T-helper 1 cell treated with Interleukin-12 subunit alpha and Interleukin-12 subunit beta and Interleukin-4 antibody, amounts not matched to agents 30 ng/mL and 1 ng/mL, for 36 hours (primary cell): ENCODE results near the gene EOGT. TPM values are rescaled to one million over a fixed set of nuclear protein-coding genes. Genes with fewer than 3 reads are reported as not detected.

ENCODE experiments used
- intact Hi-C: fragments of 100-400 bp; cut with micrococcal nuclease; formaldehyde crosslinking; loops from one replicate; pipeline ENCODE4 v1.15.1; 2024
- total RNA-seq: library from RNA; stranded (reverse); gene quantifications from 2 replicates; pipeline ENCODE4 v1.2.3, GENCODE V29; 2022

Gene EOGT
- total RNA-seq: 9.3 and 13.3 TPM in 2 replicates

DNA sequence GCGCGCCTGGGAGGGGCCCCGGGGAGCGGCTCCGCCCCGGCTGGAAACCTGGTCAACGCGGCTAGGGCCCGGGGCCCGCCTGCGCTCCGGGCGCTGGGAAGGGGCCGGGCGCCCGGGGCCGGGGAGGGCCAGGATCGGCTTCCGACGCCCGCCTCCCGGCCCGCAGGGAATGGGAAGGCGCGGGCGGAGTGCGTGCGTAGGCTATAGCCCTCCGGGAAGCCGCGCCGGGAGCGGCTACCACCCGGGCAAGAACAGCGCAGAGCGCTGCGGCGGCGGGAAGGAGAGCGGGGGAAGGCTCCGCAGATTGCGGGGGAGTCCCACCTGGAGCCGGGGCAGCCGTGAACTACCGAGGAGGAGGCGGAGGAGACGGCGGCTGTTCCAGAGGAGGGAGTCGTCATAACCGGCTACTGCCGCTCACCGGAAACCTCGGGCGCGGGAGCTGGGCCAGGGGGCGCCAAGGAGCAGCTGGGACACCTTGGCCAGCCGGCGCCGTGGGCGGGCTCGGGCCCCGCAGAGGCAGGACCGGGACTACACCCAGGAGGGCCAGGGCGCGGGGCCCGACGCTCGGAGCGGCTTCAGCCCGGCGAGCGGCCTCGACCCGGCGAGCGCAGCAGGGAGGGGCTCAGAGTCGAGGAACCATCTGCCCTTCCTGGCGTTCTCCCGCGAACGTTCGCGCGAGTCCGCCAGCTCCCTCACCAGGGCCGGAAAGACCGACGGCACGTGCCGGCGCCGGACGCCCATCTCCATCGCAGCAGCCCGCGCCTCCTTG lies at the start of gene EOGT:
Gene EOGT (minus strand): TSS at position 432 of the 769 bp plus-strand sequence. CDS start 3,838 bp downstream, outside the sequence.
- intact Hi-C loops: loop anchor here (1.0 kb wide), 3 partner anchors 39 to 293 kb away; partner anchors contain the start of genes ARL6IP5 and TMF1

GRCh38 chr3:69059688-69060087 lies 46.2 kb upstream of the EOGT start:
- intact Hi-C loops: loop anchor here (10.0 kb wide), 1 partner anchor 1405 kb away; the partner anchor contains the start of gene SUCLG2

DNA sequence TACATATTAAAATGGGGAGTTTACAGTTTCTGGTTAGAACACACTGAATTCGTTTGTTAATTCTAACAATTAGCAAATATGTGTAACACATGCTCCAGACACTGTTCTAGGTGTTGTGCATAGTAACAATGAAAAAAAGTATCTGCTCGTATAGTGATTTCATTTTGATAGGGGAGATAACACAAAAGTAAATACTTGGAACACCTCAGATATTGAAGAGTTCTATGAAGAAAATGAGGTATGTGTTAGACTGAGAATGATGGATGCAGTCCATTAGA lies 45.4 kb upstream of the EOGT start:
- intact Hi-C loops: loop anchor here (10.0 kb wide), 1 partner anchor 1404 kb away; the partner anchor contains the start of gene SUCLG2

GRCh38 chr3:69058180-69058946 lies 44.9 kb upstream of the EOGT start:
- intact Hi-C loops: loop anchor here (10.0 kb wide), 1 partner anchor 1404 kb away; the partner anchor contains the start of gene SUCLG2

GRCh38 chr3:69052472-69052898 lies 39.0 kb upstream of the EOGT start:
- intact Hi-C loops: loop anchor here (1.0 to 10.0 kb wide), 7 partner anchors 28 to 1398 kb away; partner anchors contain the start of genes ARL6IP5, EOGT, SUCLG2 and UBA3

GRCh38 chr3:69051756-69052471 lies 38.4 kb upstream of the EOGT start, which contains the start of gene TMF1:
TMF1 (minus strand) TSS chr3:69052333; CDS start chr3:69052086, 247 bp downstream.
- intact Hi-C loops: loop anchor here (1.0 to 10.0 kb wide), 7 partner anchors 28 to 1397 kb away; partner anchors contain the start of genes ARL6IP5, EOGT, SUCLG2 and UBA3

- intact Hi-C loops: no loop called here
Measured at GRCh38 chr3:69048990-69049389, 35.5 kb upstream of the EOGT start.

DNA sequence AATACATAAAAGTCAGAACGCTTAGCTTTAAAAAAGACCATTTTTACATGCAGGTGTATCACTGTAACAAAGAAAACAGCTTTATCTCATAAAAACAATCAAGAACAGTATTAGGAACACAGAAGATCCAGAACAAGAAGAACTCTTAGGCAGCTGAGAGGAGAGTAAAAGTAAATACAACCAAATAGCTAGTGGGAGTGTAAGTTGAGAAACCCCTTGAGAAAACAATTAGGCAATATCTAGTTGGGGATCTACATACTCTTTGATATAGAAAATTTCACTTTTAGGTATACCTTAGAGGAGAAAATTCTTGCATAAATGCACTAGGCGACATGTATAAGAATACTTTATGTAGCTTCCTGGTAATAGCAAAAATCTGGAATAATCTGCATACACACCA lies 31.1 kb upstream of the EOGT start:
- intact Hi-C loops: loop anchor here (5.0 kb wide), 1 partner anchor 133 kb away; no protein-coding TSS in a partner anchor

DNA sequence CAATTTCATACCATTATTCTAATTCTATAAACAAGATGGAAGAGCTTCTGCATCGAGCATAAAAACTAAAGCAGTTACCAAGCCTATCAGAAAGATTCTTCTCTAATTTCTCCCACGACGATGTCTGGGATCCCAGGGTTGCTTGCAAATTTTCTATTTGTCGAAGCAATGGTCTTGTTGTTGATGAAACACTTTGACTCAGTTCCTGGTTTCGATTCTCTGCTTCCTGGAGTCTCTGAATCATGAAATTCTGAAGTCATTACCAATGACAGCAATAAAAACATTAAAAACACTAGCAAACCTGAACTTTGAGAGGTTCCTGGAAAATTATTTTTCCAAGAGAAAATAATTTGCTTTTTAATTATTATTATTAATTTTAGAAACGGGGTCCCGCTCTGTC lies 20.0 kb upstream of the EOGT start:
- intact Hi-C loops: loop anchor here (5.0 kb wide), 1 partner anchor 164 kb away; no protein-coding TSS in a partner anchor

DNA sequence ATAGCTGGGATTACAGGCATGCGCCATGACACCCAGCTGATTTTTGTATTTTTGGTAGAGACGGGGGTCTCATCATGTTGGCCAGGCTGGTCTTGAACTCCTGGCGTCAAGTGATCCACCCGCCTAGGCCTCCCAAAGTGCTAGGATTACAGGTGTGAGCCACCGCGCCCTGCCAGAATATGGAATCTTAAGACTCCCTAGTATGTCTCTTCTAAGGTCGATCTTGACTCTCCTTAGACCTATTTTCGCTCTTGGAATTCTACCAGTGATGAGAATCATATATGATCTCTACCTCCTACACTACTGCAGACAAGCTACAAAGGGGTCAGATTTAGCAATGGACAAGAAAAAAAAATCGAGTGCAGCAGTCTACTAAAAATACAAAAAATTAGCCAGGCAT lies 19.3 kb upstream of the EOGT start:
- intact Hi-C loops: loop anchor here (5.0 kb wide), 1 partner anchor 165 kb away; no protein-coding TSS in a partner anchor

- intact Hi-C loops: loop anchor here (5.0 kb wide), 1 partner anchor 165 kb away; no protein-coding TSS in a partner anchor
Measured at GRCh38 chr3:69032142-69032541, 18.7 kb upstream of the EOGT start.

DNA sequence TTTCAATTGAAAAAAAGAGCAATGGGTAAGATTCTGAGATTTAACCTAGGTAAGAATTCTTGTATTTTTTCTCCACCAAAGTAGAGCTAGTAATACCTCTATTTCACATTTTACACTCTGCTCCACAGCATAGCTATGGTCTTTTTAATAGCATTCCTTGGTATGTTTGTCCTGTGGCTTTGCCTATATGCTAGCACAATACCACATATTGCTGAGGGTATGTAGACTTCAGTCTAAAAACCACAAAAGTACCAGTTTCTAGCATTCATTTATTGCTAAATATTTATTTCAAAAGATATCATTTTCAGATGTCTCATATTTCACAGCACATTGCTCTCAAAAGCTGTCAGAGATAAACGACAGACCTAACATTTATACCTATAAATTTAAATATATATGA lies 18.2 kb upstream of the EOGT start:
- intact Hi-C loops: loop anchor here (5.0 kb wide), 1 partner anchor 166 kb away; no protein-coding TSS in a partner anchor

DNA sequence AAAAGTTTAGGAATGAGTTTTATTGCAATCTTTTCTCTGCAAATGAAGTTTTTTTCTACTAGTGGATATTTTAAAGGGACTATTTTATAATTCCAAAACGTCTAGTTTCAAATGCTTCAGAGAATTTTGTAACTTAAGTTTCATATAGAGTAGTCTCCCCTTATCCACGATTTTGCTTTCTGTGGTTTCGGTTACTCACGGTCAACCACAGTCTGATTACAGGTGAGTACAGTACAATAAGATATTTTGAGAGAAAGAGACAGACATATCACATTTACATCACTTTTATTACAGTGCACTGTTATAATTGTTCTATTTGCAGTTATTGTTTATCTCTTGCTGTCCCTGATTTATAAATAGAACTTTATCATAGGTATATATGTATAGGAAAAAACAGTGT lies 7.4 kb upstream of the EOGT start:
- intact Hi-C loops: no loop called here

GRCh38 chr3:69020424-69020823 lies 6.9 kb upstream of the EOGT start:
- intact Hi-C loops: no loop called here

DNA sequence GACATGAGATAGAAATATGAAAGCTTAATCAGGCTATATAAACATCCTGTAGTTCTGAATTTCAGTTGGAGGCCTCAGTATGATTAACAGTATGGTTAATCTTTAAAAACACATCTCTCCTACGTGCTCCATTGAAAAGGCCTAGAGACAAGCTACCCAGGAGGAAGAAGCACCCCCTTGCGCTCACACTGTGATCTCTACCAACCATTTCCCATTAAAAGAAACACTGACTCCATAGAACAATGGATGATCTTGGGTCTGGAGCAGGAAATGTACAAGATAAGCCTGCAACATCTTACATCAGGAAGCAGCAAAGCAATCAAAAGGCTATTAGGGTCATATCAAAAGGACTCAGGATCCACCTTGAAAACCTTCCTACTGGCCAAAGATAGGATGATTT lies 3.4 kb upstream of the EOGT start:
- intact Hi-C loops: no loop called here

- intact Hi-C loops: no loop called here
Measured at GRCh38 chr3:69016102-69016501, 2.6 kb upstream of the EOGT start.

GRCh38 chr3:69014022-69014580 lies 617 bp upstream of the EOGT start:
- intact Hi-C loops: no loop called here

DNA sequence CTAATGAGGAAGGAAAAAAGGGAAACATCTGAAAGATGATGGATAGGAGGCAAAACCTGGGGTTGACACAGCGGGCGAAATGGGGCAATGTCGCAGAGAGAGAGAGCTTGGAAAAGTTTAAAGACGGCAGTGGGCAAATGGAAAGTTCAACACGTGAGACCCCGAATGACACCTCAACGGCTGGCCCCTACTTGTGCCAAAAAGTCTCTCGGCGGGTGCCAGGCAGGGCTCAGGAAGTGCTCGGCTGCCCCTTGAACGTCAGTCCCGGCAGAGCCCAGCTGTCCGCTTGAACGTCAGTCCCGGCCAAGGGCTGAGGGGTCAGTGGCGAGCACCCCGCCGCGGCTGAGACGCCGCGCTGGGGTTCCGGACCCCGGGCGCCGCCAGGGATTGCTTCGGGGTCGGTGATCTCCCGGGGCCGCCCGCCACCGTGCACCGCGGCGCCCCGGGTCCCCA lies 658 bp downstream of the EOGT start:
- intact Hi-C loops: loop anchor here (1.0 kb wide), 3 partner anchors 39 to 293 kb away; partner anchors contain the start of genes ARL6IP5 and TMF1

DNA sequence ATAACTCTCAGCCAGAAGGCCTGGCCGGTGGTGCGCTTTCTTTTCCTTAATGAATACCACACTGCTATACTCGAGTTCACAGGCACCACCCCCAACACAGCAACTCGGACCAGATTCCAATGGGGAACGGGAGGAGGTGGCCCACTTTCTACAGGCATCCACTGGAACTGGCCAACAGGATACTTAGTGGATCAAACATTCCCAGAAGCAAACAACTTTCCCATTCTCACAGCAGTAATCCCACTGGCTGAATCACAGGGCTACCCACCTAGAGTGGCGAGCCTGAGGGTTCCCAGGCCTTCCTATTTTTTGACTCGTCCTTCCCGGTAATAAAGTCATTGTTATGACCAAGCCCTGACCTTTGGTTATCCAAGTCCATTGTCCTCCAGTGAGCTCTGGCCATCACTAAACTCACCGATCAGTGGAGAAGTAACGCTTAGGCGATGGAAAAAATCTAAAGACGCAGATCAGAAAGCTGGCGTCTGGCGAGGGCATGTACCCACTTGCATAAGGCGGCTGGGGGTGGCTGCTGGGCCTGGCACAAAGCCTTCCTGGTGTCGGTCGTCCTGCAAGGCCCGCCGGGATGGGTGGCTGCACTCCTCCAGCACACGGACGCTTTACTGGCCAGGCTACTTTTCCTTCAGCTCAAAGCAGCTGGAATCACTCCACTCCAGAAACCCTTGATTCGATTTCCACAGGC lies 1.2 kb downstream of the EOGT start:
- intact Hi-C loops: no loop called here
